ENCODE results near the gene NUP98.

- TF ChIP-seq, protein P1, sequence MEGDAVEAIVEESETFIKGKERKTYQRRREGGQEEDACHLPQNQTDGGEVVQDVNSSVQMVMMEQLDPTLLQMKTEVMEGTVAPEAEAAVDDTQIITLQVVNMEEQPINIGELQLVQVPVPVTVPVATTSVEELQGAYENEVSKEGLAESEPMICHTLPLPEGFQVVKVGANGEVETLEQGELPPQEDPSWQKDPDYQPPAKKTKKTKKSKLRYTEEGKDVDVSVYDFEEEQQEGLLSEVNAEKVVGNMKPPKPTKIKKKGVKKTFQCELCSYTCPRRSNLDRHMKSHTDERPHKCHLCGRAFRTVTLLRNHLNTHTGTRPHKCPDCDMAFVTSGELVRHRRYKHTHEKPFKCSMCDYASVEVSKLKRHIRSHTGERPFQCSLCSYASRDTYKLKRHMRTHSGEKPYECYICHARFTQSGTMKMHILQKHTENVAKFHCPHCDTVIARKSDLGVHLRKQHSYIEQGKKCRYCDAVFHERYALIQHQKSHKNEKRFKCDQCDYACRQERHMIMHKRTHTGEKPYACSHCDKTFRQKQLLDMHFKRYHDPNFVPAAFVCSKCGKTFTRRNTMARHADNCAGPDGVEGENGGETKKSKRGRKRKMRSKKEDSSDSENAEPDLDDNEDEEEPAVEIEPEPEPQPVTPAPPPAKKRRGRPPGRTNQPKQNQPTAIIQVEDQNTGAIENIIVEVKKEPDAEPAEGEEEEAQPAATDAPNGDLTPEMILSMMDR (IDR thresholded peaks at IDR 0.05), result no peak
- no peak for TF ChIP-seq ZSCAN20 (CRISPR knock-in tag; IDR thresholded peaks at IDR 0.05)
- TF ChIP-seq SMC3 (IDR thresholded peaks at IDR 0.05), result no peak
- no peak for TF ChIP-seq POLR2A (IDR thresholded peaks at IDR 0.05; ENCODE audit: low read length)
- no peak for TF ChIP-seq E2F6 (IDR thresholded peaks at IDR 0.05; ENCODE audit: borderline replicate concordance, low read depth)
Observed at GRCh38 chr11:3820971-3821370, 23.6 kb upstream of the NUP98 start.

Data from A549 (cell line).